Adrenal gland (tissue), 5 donors: ENCODE data around the gene MCF2L.

Experiments used
- POLR2A ChIP-seq, 2 donors: fragments of 450-650 bp; IDR thresholded peaks; one replicate each; pipeline ENCODE4 v1.6.1; 2017; ENCODE audit warnings: antibody characterized with exemption in 2 of 2, mild to moderate bottlenecking in 2 of 2, moderate library complexity in 1 of 2
- TF ChIP-seq, protein P1 (sequence below), 6 experiments: fragments of 450-650 bp in 4 of 6; fragments of 200-600 bp in 2 of 6; sonication (generic) in 1 of 6; IDR thresholded peaks; 1 replicate in 5 of 6; 2 replicates in 1 of 6; pipeline versions ENCODE4 v1.5.1 to v1.8.0; 2016 to 2021; ENCODE audit warnings: antibody characterized with exemption in 6 of 6, mild to moderate bottlenecking in 2 of 6, moderate library complexity in 1 of 6
- donor health status: DM: no; HTN: no; CAD: no.

DNA sequence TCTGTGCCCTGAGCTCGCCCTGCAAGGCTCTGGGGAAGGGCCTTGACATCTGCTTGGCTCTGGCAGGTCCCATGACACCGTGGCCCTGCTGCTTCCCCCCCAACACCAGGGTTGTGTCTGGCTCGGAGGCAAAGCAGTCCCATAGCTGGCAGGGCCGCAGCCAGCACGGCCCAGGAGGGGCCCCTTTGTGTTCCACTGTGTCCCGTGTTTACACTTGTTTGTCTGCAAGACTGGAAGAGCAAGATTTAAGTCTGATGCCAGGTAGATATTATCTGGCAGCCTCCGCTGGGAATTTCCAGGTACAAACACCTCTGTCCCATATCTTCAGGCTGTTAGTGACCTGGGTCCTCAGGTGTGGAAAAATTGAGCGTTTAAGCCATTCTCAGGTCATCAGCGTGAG, 44.3 kb downstream of the MCF2L start:
- TF ChIP-seq, protein P1, sequence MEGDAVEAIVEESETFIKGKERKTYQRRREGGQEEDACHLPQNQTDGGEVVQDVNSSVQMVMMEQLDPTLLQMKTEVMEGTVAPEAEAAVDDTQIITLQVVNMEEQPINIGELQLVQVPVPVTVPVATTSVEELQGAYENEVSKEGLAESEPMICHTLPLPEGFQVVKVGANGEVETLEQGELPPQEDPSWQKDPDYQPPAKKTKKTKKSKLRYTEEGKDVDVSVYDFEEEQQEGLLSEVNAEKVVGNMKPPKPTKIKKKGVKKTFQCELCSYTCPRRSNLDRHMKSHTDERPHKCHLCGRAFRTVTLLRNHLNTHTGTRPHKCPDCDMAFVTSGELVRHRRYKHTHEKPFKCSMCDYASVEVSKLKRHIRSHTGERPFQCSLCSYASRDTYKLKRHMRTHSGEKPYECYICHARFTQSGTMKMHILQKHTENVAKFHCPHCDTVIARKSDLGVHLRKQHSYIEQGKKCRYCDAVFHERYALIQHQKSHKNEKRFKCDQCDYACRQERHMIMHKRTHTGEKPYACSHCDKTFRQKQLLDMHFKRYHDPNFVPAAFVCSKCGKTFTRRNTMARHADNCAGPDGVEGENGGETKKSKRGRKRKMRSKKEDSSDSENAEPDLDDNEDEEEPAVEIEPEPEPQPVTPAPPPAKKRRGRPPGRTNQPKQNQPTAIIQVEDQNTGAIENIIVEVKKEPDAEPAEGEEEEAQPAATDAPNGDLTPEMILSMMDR (IDR thresholded peaks at IDR 0.05), result no peak
- TF ChIP-seq POLR2A (IDR thresholded peaks at IDR 0.05), result no peak
